ENCODE measurements around the gene RAPGEF1. TPM values are rescaled to one million over a fixed set of nuclear protein-coding genes. Genes with fewer than 3 reads are reported as not detected.
A peak's percentile ranks its signal among the peaks of the same experiment; 100 is the strongest.

The RAPGEF1 gene
- total and polyA plus RNA-seq, 11 donors = 50.6 to 161 (median 115) TPM

DNA sequence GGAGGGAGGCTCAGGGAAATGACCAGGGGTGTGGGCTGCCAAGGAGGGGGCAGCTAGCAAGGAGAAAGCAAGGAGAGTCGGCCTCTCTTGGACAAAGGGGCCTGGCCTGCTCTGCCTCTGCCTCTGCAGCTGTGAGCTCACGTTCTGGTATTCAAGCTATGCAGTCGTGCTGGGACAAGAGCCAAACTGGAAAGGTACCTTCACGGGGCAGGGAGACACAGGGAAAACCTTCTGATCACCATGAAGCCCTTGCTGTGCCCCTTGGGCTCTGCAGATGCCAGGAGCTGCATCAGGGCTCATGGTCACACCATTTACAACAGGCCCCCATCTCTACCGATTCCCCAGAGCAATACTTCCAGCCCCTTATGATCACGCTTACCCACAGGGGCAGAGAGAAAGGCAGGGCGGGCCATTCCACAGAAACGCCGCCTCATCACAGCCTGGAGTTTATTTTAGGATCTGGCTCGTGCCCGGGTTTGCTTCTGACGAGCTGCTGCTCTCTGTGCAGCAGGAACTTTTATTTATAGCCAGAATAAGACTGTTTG, 131.3 kb downstream of the RAPGEF1 start:
- no peak for TF ChIP-seq POLR2A (IDR thresholded peaks at IDR 0.05)
- TF ChIP-seq, protein P1, sequence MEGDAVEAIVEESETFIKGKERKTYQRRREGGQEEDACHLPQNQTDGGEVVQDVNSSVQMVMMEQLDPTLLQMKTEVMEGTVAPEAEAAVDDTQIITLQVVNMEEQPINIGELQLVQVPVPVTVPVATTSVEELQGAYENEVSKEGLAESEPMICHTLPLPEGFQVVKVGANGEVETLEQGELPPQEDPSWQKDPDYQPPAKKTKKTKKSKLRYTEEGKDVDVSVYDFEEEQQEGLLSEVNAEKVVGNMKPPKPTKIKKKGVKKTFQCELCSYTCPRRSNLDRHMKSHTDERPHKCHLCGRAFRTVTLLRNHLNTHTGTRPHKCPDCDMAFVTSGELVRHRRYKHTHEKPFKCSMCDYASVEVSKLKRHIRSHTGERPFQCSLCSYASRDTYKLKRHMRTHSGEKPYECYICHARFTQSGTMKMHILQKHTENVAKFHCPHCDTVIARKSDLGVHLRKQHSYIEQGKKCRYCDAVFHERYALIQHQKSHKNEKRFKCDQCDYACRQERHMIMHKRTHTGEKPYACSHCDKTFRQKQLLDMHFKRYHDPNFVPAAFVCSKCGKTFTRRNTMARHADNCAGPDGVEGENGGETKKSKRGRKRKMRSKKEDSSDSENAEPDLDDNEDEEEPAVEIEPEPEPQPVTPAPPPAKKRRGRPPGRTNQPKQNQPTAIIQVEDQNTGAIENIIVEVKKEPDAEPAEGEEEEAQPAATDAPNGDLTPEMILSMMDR (IDR thresholded peaks at IDR 0.05) = no peak
- no peaks in the 10 kb centered on the region for H3K27me3 ChIP-seq
- no peaks in the 10 kb centered on the region for H3K9me3 ChIP-seq
- peak; percentile 73 to 81 (median 80) for ATAC-seq
- WGBS, 4 donors = 6 to 15% (median 11%) methylated on average over 10 to 12 of the region's 12 CpGs
- intact Hi-C loops (cut with DNase I) = loop anchor here in 5 of 10 donors (5.0 to 10.0 kb wide), 4 partner anchors 56 to 129 kb away; no protein-coding TSS in a partner anchor
- H3K4me1 ChIP-seq = peaks cover 12 to 97% (median 59%) of the 10 kb centered on the region in 12 donors
- peak; percentile 71 to 90 (median 80) for DNase-seq
- H3K27ac ChIP-seq = peak overlapping the region; percentile 73 to 95 (median 84)
- H3K4me3 ChIP-seq = peak overlapping the region in 5 of 12 donors; percentile 1 to 41 (median 19)
- H3K36me3 ChIP-seq = peaks cover 0 to 87% (median 42%) of the 10 kb centered on the region in 9 donors

DNA sequence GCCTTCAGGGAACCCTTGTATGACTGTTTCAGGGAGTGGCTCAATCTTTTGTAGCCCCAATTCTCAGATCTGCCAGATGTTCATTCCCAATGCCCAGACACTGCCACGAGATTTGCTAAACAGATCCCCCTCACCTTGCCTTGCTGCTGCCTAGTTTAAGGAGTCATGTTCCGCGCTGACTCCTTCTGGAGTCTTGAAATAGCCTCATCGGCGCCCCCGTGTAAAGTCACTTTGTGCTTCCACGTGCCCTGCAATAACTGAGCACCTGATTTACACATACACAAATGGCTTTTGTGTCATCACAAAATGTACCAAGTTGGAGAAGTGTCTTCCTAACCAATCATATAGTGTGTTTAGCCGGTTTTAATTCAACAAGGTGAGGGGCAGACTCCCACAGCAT, 132.3 kb downstream of the RAPGEF1 start:
- peak overlapping the region in 10 of 12 donors; percentile 73 to 95 (median 86) for H3K27ac ChIP-seq
- ATAC-seq (no peak), DNase-seq (no peak)
- no peaks in the 10 kb centered on the region for H3K9me3 ChIP-seq
- intact Hi-C loops (cut with DNase I) = loop anchor here in 5 of 10 donors (5.0 to 10.0 kb wide), 4 partner anchors 57 to 130 kb away; no protein-coding TSS in a partner anchor
- no peak overlapping the region for H3K4me3 ChIP-seq
- H3K36me3 ChIP-seq = peaks cover 0 to 87% (median 44%) of the 10 kb centered on the region in 9 donors
- no peaks in the 10 kb centered on the region for H3K27me3 ChIP-seq
- peaks cover 12 to 88% (median 56%) of the 10 kb centered on the region in 12 donors for H3K4me1 ChIP-seq
- TF ChIP-seq, protein P1 (IDR thresholded peaks at IDR 0.05) = no peak
- no peak for TF ChIP-seq POLR2A (IDR thresholded peaks at IDR 0.05)
- WGBS, 4 donors = 61 to 79% (median 73%) methylated on average over 8 of the region's 8 CpGs

DNA sequence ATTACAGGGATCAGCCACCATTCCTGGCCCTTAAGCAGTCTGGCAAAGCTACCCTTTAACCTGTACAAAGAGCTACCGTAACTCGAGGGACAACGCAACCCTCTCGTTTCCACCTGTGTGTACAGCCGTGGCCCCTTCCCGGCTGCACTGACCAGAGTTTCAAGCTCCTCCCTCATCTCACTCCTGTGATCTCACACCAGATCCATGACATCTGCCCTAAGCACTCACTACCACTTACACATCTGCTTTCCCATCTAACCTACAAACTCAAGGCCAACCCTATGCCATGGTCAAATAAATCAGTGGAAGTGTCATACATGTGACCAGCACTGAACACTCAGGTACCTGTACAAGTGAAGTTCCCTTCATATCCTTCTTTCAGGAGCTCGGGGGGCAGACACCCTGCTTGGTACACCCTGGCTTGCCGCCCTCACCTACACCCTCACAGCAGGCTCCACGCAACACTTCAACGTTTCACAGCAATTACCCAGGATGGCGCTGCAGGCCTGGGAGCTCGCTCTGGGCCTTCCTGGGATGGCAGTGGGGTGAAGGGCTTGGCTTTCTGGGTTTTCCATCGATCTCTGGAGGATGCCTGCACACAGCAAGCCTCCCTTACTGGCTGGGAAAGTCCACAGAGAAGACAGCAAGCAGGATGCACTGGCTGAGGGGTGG, 132.8 kb downstream of the RAPGEF1 start:
- Histone ChIP-seq H3K36me3 (peaks cover 0 to 87% (median 44%) of the 10 kb centered on the region in 9 donors), H3K27ac (peak overlapping the region in 4 of 12 donors; percentile 73 to 92 (median 85)), H3K4me3 (no peak overlapping the region), H3K4me1 (peaks cover 12 to 82% (median 52%) of the 10 kb centered on the region in 12 donors), H3K9me3 (no peaks in the 10 kb centered on the region), H3K27me3 (no peaks in the 10 kb centered on the region)
- WGBS, 4 donors = 87 to 91% (median 89%) methylated on average over 13 of the region's 13 CpGs
- no peak for DNase-seq
- ATAC-seq = no peak
- no peak for TF ChIP-seq POLR2A (IDR thresholded peaks at IDR 0.05)
- TF ChIP-seq, protein P1 (IDR thresholded peaks at IDR 0.05) = no peak
- intact Hi-C loops (cut with DNase I) = loop anchor here in 5 of 10 donors (5.0 to 10.0 kb wide), 4 partner anchors 58 to 130 kb away; no protein-coding TSS in a partner anchor
